Measurements from ENCODE around the gene PRAME. TPM values are rescaled to one million over a fixed set of nuclear protein-coding genes. Genes with fewer than 3 reads are reported as not detected.

PRAME gene
- total RNA-seq, 1 donor from 2014 or later, result not detected

DNA sequence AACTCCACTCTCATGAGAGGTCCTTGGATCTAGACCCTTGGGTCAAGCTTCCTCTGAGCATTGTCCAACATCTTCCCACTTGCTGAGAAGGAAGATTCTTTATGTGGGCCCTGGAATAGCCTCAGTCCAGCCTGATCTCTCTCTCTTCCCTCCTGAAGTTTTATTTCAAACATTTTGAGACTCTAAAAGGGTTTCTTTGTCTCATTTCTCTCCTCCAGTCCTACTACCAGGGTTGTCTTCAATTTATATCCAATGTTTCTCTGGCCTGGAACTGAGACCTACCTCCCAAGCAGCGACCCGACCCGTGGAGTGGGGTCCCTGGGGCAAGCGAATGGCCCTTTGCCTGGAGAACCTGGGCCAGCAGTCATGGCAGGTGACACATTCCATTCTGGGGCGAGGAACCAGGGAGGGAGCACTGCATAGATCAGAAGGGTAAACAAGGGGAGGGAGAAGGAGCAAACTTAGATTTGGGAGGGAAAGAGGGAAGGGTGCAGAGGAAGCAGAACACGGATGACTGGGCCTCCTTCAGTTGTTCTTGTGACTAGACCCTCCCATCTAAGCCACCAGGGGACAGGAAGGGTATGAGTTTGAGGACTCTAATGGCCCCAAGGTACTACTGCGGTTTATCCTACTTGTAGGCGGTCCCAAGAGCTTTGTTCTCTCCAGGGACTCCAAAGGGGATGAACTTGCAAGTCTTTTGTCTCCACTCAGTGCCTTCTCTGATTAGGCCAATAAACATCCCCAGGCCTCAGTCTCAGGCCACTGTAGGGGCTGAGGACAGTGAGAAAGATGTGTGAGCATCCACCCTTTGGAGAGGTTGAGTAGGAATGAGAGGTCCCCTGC, 14.2 kb upstream of the PRAME start:
- no peak for DNase-seq
- Mint-ChIP-seq H3K27me3 (peaks cover 34% of the 10 kb centered on the region), H3K9me3 (no peaks in the 10 kb centered on the region), H3K4me1 (no peaks in the 10 kb centered on the region), H3K27ac (no peak overlapping the region), H3K4me3 (no peak overlapping the region), H3K36me3 (ENCODE audit: low read depth) (no peaks in the 10 kb centered on the region)
- intact Hi-C loops (cut with micrococcal nuclease), result no loop called here

DNA sequence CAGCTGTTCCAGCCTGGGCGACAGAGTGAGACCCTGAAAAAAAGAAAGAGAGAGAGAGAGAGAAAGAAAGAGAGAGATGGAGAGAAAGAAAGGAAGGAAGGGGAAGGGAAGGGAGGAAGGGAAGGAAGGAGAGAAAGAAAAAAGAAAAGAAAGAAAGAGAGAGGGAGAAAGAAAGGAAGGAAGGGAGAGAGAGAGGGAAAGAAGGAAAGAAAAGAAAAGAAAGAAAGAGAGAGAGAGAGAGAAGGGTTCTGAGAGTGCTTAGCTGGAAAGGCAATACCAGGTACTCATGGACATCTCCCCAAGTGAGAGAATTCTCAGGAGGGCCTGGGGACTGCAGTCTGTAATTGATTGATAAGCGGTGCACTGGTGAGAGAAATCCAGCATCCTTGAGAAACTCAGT, 12.8 kb upstream of the PRAME start:
- Mint-ChIP-seq H3K27me3 (peaks cover 34% of the 10 kb centered on the region), H3K27ac (no peak overlapping the region), H3K36me3 (ENCODE audit: low read depth) (no peaks in the 10 kb centered on the region), H3K4me1 (no peaks in the 10 kb centered on the region), H3K9me3 (no peaks in the 10 kb centered on the region), H3K4me3 (no peak overlapping the region)
- DNase-seq, result no peak
- intact Hi-C loops (cut with micrococcal nuclease), result no loop called here

DNA sequence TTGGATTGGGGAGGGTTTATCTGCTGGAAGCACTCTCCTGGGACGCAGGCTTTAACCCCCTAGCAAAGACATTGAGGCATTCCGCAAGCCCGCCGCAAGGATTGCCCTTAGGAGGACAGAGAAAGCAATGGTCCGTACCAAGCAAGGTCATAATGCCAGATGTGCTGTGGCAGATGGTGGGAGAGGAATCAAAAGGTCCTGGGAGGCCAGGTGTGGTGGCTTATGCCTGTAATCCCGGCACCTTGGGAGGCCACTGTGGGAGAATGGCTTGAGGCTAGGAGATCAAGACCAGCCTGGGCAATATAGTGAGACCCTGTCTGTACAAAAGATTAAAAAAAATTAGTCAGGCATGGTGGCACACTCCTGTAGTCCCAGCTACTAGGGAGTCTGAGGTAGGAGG, 12.4 kb upstream of the PRAME start:
- intact Hi-C loops (cut with micrococcal nuclease), result no loop called here
- Mint-ChIP-seq H3K27ac (no peak overlapping the region), H3K4me1 (no peaks in the 10 kb centered on the region), H3K9me3 (no peaks in the 10 kb centered on the region), H3K36me3 (ENCODE audit: low read depth) (no peaks in the 10 kb centered on the region), H3K4me3 (no peak overlapping the region), H3K27me3 (peaks cover 34% of the 10 kb centered on the region)
- no peak for DNase-seq

DNA sequence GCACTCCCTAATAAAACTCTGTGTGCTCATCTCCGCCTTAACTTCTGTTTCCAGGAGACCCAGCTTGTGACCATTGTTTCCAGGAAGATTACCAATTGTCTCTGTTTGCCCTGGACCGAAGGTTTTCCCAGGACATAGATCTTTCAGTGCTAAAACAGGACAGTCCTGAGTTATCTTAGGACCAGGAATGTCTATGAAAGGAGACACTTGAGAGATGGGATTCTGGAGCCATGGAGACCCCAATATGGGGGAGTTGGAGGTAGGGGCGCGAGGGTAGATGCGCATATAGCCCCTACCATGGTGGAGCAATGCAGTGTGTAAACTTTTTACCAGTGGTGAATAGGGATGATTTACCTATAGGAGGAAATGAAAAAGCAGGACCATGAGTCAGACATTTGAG, 10.2 kb upstream of the PRAME start:
- Mint-ChIP-seq H3K27ac (no peak overlapping the region), H3K9me3 (no peaks in the 10 kb centered on the region), H3K4me3 (no peak overlapping the region), H3K36me3 (ENCODE audit: low read depth) (no peaks in the 10 kb centered on the region), H3K27me3 (peaks cover 25% of the 10 kb centered on the region), H3K4me1 (no peaks in the 10 kb centered on the region)
- DNase-seq, result no peak
- intact Hi-C loops (cut with micrococcal nuclease), result no loop called here

DNA sequence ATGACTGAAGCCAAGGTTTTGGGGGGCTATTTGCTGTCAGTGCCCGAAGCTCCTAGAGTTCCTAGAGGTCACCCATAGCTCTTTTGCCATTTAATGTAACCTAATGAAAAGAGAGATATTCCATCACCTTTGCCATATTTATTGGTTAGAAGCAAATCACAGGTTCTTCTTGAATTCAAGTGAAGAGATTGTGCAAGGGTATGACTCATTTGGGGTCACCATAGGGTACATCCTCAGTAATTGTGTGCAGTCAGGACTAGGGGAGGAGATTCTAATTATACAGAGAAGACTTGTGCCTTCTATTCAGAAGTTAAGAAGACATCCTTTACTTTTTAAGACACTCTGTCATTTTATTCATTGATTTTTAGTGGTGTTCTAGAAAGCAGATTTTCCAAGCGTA, 6.9 kb upstream of the PRAME start:
- H3K4me3 Mint-ChIP-seq, result no peak overlapping the region
- no peak overlapping the region for H3K27ac Mint-ChIP-seq
- H3K27me3 Mint-ChIP-seq, result peaks cover 16% of the 10 kb centered on the region
- H3K4me1 Mint-ChIP-seq, result no peaks in the 10 kb centered on the region
- no peaks in the 10 kb centered on the region for H3K36me3 Mint-ChIP-seq (ENCODE audit: low read depth)
- DNase-seq, result no peak
- intact Hi-C loops (cut with micrococcal nuclease), result no loop called here
- H3K9me3 Mint-ChIP-seq, result no peaks in the 10 kb centered on the region

DNA sequence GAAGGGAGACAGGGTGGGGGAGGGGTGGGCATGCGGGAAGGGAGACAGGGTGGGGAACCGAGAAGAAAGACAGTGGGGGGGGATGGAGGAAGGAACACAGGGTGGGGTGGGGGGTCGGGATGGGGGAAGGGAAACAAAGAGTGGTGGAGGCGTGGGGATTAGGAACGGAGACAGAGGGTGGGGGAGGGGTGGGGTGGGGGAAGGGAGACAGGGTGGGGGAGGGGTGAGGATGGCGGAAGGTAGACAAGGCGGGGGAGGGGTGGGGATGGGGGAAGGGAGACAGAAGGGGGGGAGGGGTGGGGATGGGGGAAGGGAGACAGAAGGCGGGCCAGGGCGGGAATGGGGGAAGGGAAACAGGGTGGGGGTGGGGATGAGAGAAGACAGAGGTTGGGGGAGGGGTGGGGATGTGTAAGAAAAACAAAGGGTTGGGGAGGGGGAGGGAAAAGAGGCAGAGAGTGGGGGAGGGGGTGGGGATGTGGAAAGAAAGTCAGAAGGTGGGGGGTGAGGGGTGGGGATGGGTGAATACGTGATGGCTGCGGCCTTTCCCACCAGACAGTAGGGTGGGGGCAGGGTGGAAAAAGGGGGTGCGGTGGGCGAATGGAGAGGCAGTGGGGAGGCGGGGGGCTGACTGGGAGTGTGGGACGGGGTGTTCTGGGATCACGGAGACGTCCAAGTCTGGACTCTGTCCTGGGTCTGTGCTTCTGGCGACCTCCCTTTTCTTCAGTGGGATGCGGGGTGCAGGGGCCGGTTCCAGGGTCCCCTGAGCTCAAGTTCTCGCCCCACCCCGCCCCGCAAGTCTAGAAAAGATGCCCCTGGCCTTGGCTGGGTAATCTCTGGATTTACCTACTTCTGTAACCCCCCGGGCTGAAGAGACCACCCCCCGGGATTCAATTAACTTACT, 744 bp downstream of the PRAME start:
- H3K27me3 Mint-ChIP-seq, result peaks cover 3% of the 10 kb centered on the region
- H3K36me3 Mint-ChIP-seq (ENCODE audit: low read depth), result no peaks in the 10 kb centered on the region
- no peak for DNase-seq
- intact Hi-C loops (cut with micrococcal nuclease), result no loop called here
- no peak overlapping the region for H3K27ac Mint-ChIP-seq
- no peaks in the 10 kb centered on the region for H3K9me3 Mint-ChIP-seq
- H3K4me3 Mint-ChIP-seq, result no peak overlapping the region
- H3K4me1 Mint-ChIP-seq, result peaks cover 4% of the 10 kb centered on the region

DNA sequence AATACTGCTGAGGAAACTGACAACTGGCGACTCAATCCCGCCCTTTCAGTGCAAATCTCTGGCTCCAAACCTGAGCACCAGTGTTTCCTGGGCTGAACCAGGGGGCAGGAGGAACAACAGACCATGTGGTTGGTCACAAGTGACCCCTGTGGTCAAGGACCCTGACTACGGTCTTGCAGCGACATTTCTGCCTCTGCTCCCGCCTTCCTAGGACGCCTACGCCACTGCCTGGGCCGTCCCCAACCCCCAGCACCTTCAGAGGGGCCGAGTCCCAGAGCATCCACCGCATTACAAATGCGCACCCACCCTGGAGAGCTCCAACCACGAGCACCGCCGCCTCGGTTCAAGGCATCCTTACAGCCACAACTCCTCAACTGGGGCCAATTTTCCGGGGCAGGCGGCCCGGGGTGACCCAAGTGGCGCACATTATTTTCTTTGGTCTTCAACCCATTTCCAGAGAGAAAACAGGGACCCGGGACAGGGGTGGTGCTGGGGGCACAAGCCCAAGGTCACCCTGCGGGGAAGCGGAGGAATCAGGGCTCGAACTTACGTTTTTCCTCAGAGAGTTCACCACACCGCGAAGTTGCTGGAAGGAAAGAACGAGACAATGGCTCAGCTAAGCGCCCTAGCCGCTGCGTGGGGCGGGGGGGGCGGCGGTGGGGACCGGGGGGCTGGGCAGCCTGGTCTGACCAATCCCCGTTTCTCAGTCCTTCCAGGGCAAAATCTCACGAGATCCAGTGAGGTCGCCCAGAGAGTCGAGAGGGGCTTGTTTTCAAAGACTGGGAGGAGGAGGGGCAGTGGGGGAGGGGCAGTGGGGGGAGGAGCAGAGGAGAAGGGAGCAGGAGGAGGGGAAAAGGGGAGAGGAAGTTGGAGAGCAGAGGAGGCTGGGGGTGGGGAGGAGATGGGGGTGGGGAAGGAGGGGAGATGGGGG, 1.8 kb downstream of the PRAME start:
- no peak overlapping the region for H3K4me3 Mint-ChIP-seq
- DNase-seq, result no peak
- peaks cover 6% of the 10 kb centered on the region for H3K4me1 Mint-ChIP-seq
- H3K27ac Mint-ChIP-seq, result no peak overlapping the region
- intact Hi-C loops (cut with micrococcal nuclease), result no loop called here
- H3K27me3 Mint-ChIP-seq, result peaks cover under 1% of the 10 kb centered on the region
- no peaks in the 10 kb centered on the region for H3K9me3 Mint-ChIP-seq
- H3K36me3 Mint-ChIP-seq (ENCODE audit: low read depth), result no peaks in the 10 kb centered on the region

DNA sequence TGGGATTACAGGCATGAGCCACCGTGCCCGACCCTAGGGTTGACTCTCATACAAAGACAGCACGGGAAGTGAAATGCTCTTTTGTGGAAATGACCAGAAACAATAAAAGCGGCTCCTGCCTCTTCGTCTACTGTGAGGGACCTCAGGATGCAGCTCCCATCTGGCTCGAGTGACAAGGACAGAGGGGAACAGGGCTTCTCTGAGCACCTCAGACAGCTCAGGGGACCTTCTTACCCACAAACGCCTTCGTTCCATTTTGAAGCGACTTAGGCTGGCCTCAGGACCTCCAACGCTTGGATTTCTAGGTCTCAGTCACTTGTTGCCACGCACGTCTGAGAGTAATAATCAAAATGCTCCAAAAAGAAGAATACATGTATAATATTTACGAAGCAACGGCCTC, 2.5 kb downstream of the PRAME start:
- H3K4me3 Mint-ChIP-seq, result no peak overlapping the region

DNA sequence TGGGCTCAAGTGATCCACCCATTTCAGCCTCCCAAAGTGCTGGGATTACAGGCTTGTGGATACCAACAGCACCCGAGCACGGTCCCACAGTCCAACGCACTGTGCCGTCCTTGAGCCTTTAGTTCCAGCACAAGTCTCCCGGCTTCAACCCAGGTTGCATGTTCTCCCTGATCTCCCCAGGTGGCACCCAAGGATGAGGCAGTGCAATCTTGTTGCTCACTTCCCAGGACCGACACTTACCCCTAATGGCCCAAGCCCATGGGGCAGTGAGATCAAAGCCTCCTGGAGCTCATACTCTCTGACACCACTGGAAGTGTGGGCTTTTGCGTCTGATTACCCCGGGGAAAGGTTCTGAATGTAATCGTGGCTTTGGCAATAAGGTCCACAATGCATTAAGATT, 3.5 kb downstream of the PRAME start:
- Mint-ChIP-seq H3K9me3 (no peaks in the 10 kb centered on the region), H3K27ac (no peak overlapping the region), H3K27me3 (no peaks in the 10 kb centered on the region), H3K4me1 (peaks cover 6% of the 10 kb centered on the region), H3K4me3 (no peak overlapping the region), H3K36me3 (ENCODE audit: low read depth) (no peaks in the 10 kb centered on the region)
- DNase-seq, result no peak
- intact Hi-C loops (cut with micrococcal nuclease), result no loop called here

More for the DNA sequence above, 2.5 kb downstream of the PRAME start:
- DNase-seq, result no peak
- H3K36me3 Mint-ChIP-seq (ENCODE audit: low read depth), result no peaks in the 10 kb centered on the region
- H3K4me1 Mint-ChIP-seq, result peaks cover 6% of the 10 kb centered on the region
- H3K27me3 Mint-ChIP-seq, result no peaks in the 10 kb centered on the region
- intact Hi-C loops (cut with micrococcal nuclease), result no loop called here
- no peak overlapping the region for H3K27ac Mint-ChIP-seq
- H3K9me3 Mint-ChIP-seq, result no peaks in the 10 kb centered on the region

DNA sequence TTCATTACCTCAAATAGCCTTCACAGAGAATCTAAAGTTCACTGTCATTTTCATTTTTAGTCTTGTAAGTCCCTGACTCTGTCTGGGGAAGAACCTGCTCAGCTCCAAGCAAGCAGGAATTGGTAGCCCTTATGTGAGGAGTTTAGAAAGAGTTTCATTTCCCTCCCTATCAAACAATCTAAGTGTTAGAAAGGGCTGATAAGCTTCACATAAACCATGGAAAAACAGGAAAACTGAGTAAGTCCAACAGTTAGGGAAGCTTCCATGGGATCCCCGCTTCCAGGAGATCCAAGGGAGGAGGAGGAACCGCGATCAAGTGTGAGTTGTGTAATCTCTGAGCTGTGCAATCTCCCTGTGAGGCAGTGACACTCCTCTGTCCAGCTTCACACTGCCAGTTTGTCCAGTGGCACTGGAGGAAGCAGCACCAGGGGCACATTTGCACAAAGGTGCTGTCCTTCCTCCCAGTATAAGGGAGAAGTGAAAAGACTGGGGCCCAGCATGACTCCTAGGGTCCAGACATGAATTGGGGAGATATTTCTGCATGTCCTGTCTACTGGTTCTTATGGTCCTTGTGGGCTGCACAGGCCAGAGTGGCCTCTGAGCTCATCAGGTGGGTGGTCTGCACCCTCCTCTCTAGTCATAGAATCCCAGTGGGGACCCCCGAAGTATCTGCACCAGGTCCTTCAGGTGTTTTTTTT, 4.3 kb downstream of the PRAME start:
- intact Hi-C loops (cut with micrococcal nuclease), result no loop called here
- no peak overlapping the region for H3K4me3 Mint-ChIP-seq
- H3K9me3 Mint-ChIP-seq, result no peaks in the 10 kb centered on the region
- peaks cover 6% of the 10 kb centered on the region for H3K4me1 Mint-ChIP-seq
- H3K27ac Mint-ChIP-seq, result no peak overlapping the region
- no peaks in the 10 kb centered on the region for H3K27me3 Mint-ChIP-seq
- H3K36me3 Mint-ChIP-seq (ENCODE audit: low read depth), result no peaks in the 10 kb centered on the region
- DNase-seq, result no peak

DNA sequence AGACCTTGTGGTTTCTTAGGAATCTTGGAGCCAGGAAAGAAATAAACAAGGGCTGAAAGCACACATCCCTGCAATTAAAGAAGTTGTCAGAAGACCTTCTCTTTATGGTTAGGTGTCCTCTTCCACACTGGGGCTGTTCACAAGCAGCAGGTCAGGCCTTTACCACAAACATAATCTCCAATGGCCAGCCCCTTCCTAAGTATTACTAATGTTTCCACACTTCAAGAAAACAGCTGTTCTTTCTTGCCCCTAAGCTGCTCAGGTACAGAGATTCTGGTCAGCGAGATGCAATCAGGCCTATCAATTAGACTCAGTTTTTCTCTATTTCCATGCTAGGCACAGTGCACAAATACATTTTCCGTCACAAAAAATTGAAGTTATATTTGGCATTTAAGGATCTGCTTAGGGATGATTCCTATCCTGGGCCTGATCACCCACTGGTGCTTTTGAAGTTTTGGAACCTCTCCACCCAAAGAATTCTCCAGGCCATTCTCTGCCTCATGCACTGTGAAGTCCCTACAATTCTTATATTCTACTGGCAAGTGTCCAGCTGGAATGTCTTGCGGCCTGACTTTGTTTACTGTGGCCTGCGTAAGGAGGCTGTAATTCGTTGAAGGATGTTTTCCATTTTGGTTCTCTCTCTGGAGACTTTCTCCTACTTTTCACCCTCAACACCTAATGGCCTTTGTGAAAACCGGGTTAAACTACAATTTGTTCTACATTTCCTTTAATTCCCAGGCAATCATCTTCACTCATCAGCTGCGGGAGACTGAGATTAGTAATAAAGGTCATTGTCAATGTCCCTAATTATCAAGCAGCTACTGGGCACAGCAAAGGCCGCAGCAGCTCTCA, 5.1 kb downstream of the PRAME start:
- no peak for DNase-seq
- intact Hi-C loops (cut with micrococcal nuclease), result no loop called here
- Mint-ChIP-seq H3K27ac (no peak overlapping the region), H3K36me3 (ENCODE audit: low read depth) (no peaks in the 10 kb centered on the region), H3K4me3 (no peak overlapping the region), H3K27me3 (no peaks in the 10 kb centered on the region), H3K9me3 (no peaks in the 10 kb centered on the region), H3K4me1 (peaks cover 3% of the 10 kb centered on the region)

DNA sequence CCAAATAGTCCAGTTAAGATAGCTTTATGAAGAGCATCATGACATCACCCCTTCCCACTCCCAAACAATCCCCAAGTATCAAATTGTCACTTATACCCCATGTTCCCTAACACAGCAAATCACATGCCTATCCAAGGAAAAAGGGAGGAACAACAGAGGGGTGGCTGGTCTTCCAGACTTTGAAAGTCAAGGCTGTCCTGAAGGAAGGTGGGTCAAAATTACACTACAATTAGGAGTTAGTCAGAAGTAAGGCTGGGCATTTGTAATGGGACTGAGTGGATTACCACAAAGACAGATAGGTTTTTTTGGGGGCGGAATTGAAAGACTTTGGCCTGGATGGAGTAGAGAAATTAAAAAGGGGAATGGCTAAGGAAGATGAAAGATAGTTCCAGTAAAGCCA, 5.9 kb downstream of the PRAME start:
- Mint-ChIP-seq H3K4me3 (no peak overlapping the region), H3K27me3 (peaks cover 2% of the 10 kb centered on the region), H3K4me1 (peaks cover 2% of the 10 kb centered on the region), H3K36me3 (ENCODE audit: low read depth) (no peaks in the 10 kb centered on the region), H3K27ac (no peak overlapping the region), H3K9me3 (no peaks in the 10 kb centered on the region)
- DNase-seq, result no peak
- intact Hi-C loops (cut with micrococcal nuclease), result no loop called here

All from activated CD4-positive, alpha-beta T cell treated with anti-CD3 and anti-CD28 coated beads, Interleukin-2, amount 10 ng/mL, durations not matched to agents 24 days and 14 days (primary cell).